Kidney glomerular epithelial cell (primary cell): ENCODE data around the gene RPTN.
"Not testable (repeated sequence)": the region's sequence is repeated elsewhere in the genome, so short reads cannot be mapped to it uniquely, and the experiment has no call there.

Source experiments
- DNase-seq: peaks from one replicate; lab custom pipeline; 2025; lab: John Stamatoyannopoulos, UW

RPTN gene

DNA sequence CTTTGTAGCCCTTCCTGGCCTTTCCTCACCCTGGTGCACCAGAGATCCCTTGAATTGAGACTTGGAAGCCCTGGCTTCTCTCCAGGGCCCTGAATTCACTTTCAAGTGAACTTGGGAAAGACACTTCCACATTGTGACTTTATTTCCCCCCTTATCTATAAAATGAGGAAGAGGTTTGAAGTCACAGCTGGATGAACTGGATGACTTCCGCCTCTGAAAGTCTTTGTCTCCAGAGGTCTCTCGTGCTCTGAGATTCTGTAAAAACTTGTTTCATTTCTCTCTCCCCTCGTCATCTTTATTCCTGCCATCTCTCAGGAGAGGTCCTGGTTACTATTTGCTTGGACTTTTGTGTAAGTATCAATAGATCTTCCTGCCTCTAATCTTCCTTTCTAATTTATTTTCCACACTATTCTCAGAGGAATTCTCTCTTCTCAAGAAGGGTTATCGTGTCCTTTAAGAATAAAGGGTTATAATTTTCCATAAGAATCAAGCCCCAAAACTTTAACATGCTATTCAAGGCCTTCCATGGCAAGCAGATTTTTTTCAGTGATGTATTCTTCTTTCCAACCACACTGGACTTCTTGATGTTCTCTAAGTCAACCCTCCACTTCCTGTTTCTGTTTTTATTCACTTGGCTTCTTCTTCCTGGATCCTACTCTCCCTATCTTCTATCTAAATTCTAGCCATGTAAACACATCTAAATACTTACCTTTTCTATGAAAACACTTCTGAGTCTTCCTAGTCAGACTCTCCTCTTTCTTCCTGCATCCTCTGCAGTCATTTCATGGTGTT, 6.5 kb upstream of the RPTN start:
- no peak for DNase-seq

DNA sequence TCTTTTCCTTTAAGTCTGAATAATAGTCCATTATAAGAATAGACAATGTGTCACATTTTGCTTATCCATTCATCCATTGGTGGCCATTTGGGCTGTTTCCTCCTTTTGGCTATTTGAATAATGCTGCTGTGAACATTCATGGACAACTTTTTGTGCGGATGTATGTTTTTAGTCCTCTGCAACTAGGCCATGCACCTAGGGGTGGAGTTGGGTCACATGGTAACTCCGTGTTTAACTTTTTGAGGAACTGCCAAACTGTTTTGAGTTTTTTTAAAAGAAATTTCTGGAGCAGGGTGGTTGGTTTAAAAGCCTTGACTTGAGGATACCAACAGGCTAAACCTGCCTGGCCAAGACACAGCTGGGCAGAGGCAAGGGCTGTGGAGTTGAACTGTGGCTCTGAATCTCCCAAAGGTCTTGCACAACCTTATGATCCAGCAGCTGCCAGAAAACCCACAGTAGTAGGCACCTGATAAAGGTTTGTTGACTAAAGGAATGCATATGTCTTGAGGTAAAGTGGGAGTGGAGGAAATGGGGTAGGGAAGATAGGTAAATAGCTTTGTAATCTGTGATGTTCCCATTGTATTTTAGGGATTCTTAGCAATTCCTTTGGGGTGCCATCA, 5.6 kb upstream of the RPTN start:
- peak; percentile 15 for DNase-seq

DNA sequence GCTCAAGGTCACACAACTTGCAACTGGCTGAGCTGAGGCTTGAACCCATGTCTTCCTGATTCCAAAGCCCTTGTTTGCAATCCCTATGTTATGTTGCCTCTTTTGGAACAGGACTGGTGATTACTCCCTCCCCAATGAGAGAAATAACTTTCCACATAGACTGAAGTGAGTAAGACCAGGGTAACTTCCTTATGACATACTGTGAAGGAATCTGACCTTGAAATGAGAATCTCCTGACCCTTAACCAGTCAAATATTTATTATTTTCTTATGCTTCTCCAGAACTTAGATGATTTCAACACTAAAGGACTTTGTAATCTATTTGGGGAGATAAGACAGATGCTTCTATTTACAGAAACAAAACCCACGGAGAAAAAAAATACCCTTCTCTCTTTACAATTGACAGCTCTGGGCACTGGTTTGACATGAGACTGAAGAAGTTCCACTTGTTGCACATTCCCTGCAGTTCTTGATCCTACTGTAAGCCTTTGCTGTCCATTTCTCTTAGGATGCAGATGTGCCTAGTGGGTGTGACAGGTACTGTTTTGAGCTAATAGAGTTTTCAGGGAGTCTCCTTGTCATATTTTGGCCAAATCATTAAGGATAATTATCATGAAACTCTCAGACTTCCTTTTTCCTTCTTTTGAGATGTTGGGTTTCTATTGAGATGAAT, 3.9 kb upstream of the RPTN start:
- DNase-seq: peak; percentile 99

DNA sequence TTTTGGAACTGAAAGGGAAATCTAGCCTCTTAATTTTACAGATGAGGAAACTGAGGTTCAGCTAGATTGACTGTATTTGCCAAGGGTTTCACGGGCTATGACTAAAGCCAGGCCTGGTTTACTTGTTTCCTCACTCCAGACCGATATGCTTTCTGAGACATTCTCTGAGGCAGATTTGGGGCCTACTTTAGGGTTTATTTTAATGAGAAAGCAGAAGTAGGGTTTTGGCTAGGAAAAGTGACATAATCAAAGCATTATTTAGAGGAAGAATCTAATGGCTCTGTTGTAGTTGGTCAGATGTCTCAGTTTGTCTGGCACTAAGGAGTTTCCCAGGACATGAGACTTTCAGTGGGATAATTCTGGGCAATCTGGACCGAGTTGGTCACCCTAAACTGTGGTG, 1.5 kb upstream of the RPTN start:
- DNase-seq: no peak

GRCh38 chr1:152153996-152154395, 5.0 kb downstream of the RPTN start:
- DNase-seq: no peak

- no peak for DNase-seq
These were observed 7.4 kb downstream of the RPTN start for GRCh38 chr1:152151646-152152045.

- no peak for DNase-seq
These were observed 10.0 kb downstream of the RPTN start for GRCh38 chr1:152148981-152149380.

GRCh38 chr1:152148051-152148450, 11.0 kb downstream of the RPTN start:
- DNase-seq: no peak

DNA sequence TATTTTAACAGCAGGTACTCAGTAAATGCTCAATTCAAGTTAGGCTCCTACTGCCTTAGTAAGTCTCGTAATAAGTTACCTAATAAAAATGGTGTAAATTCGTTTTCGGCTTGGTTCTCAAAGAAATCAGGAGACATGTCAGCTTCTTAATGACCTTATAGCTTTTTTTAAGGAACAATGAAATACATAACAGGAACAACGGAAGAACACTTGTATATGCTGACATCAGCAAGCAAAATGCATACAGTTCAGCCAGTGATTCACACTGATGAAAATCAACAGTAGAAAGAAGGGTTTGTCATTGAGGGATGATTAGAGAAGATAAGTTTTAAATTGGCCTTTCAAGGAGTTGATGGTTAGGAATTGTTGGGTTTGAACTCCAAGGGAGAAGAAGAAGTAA, 13.3 kb downstream of the RPTN start:
- no peak for DNase-seq

- not testable (repeated sequence) for DNase-seq
These were observed 14.3 kb downstream of the RPTN start for GRCh38 chr1:152144674-152145183.

- no peak for DNase-seq
These were observed 15.7 kb downstream of the RPTN start for GRCh38 chr1:152143150-152143887.

- DNase-seq: peak; percentile 51
These were observed 16.9 kb downstream of the RPTN start for GRCh38 chr1:152141971-152142584.

- DNase-seq: no peak
These were observed 21.8 kb downstream of the RPTN start for GRCh38 chr1:152137215-152137614.

DNA sequence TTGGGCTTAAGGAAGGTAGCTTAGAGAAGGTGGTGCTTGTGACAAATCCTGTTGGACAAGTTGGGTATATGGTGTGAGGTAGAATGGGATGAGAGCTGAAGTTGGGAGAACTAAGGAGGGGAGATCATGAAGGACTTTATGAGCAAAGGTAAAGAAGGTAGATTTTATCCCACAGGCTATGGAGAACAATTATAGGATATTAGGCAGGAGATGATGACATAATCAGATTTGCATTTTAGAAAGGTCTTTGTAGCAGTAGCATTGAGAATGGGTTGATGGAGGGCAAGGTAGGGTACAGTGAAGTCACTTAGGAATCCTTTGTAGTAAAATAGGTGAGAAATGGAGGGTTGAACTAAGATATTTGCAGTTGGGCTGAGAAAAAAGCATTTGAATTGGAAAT, 28.8 kb downstream of the RPTN start:
- DNase-seq: no peak

- no peak for DNase-seq
These were observed 31.4 kb downstream of the RPTN start for GRCh38 chr1:152127673-152128072.

GRCh38 chr1:152125834-152126443, 33.1 kb downstream of the RPTN start:
- no peak for DNase-seq

GRCh38 chr1:152118915-152119314, 40.1 kb downstream of the RPTN start:
- DNase-seq: no peak

DNA sequence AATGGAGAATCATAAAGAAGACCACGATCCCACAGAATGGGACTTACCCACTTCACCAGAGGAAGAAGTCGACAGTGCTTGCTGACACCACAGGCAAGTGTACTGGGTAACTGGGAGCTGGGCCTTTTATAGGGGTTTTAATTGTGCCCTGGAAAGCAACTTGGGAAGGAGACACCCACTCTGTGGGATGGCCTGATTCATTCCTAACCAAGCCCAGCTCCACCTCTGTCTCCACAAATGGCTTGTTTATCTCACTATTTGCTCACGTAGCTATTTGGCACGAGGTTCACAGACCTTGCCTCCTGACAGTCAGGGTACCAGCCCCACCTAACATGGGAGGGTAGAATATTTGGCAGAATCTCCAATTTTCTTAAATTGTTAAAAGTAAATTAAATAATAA, 43.7 kb downstream of the RPTN start, which contains the start of gene TCHH:
Gene TCHH, minus strand, starts transcription at position 101 of the 400 bp plus-strand sequence. CDS start 1,364 bp downstream, outside the sequence.
- DNase-seq: no peak

- no peak for DNase-seq
These were observed 46.1 kb downstream of the RPTN start for GRCh38 chr1:152112885-152113432.

GRCh38 chr1:152112101-152112884, 46.7 kb downstream of the RPTN start:
- DNase-seq: no peak
